Activated T-cell treated with anti-CD3 and anti-CD28 coated beads for 4 hours (primary cell): ENCODE measurements around the gene RYR1.
"Not testable (repeated sequence)": the region's sequence is repeated elsewhere in the genome, so short reads cannot be mapped to it uniquely, and the experiment has no call there.

Source experiments
- DNase-seq: peaks from one replicate; pipeline ENCODE4 v3.0.0-alpha.2; 2020

RYR1 gene

DNA sequence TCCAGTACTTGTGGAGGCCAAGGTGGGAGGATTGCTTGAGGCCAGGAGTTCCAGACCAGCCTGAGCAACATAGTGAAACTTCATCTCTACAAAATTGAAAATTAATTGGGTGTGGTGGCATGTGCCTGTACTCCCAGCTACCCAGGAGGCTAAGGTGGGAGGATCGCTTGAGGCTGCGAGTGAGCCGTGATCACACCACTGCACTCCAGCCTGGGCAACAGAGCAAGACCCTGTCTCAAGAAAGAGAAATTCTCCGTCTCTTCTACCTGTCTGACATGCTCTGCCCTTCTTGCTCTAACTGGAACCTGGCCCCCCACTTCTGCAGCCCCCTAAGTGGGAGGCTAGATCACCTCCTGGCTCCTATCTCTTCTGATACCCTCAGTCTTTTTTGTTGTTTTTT is 192.9 kb downstream of the RYR1 start:
- no peak for DNase-seq

GRCh38 chr19:38629568-38629967 is 196.1 kb downstream of the RYR1 start:
- no peak for DNase-seq

GRCh38 chr19:38631301-38631700 is 197.8 kb downstream of the RYR1 start:
- DNase-seq: not testable (repeated sequence)

DNA sequence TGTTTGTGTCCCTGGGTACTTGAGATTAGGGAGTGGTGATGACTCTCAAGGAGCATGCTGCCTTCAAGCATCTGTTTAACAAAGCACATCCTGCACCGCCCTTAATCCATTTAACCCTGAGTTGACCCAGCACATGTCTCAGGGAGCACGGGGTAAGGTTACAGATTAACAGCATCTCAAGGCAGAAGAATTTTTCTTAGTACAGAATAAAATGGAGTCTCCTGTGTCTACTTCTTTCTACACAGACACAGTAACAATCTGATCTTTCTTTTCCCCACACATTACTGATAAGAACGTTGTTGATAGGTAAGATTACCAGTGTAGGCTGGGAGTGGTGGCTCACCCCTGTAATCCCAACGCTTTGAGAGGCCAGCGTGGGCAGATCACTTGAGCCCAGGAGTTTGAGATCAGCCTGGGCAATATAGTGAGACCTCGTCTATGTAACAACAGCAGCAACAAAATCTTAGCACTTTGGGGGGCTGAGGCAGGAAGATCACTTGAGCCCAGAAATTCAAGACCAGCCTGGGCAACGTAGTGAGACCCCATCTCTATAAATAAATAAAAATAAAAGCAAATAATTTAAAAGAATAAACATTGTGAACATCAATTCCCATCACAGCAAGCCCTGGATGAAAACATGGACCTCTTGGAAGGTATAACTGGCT is 198.5 kb downstream of the RYR1 start:
- not testable (repeated sequence) for DNase-seq

GRCh38 chr19:38632476-38633213 is 199.2 kb downstream of the RYR1 start:
- DNase-seq: no peak

- DNase-seq: peak; percentile 58
Measured at GRCh38 chr19:38634757-38635482, 201.4 kb downstream of the RYR1 start.

GRCh38 chr19:38635483-38636399 is 202.2 kb downstream of the RYR1 start:
- no peak for DNase-seq
